ENCODE results near the gene VEPH1.

Gene VEPH1

GRCh38 chr3:157502916-157503595, at the start of gene VEPH1:
Gene VEPH1 (minus strand): TSS chr3:157503416. CDS start chr3:157495349, 8,067 bp downstream.
- DNase-seq (ENCODE audit: low read depth): no peak

- DNase-seq (ENCODE audit: low read depth): no peak
Measured at GRCh38 chr3:157551961-157552360, 48.7 kb upstream of the VEPH1 start.

GRCh38 chr3:157549498-157549897, 46.3 kb upstream of the VEPH1 start:
- no peak for DNase-seq (ENCODE audit: low read depth)

- no peak for DNase-seq (ENCODE audit: low read depth)
Measured at GRCh38 chr3:157544501-157545130, 41.4 kb upstream of the VEPH1 start.

- peak; percentile 4 for DNase-seq (ENCODE audit: low read depth)
Measured at GRCh38 chr3:157543501-157544035, 40.4 kb upstream of the VEPH1 start.

- DNase-seq (ENCODE audit: low read depth): peak; percentile 76
Measured at GRCh38 chr3:157542711-157543500, 39.7 kb upstream of the VEPH1 start.

- no peak for DNase-seq (ENCODE audit: low read depth)
Measured at GRCh38 chr3:157541506-157542236, 38.5 kb upstream of the VEPH1 start.

- DNase-seq (ENCODE audit: low read depth): no peak
Measured at GRCh38 chr3:157540656-157541055, 37.4 kb upstream of the VEPH1 start.

GRCh38 chr3:157535667-157536066, 32.5 kb upstream of the VEPH1 start:
- DNase-seq (ENCODE audit: low read depth): no peak

- no peak for DNase-seq (ENCODE audit: low read depth)
Measured at GRCh38 chr3:157534725-157535161, 31.5 kb upstream of the VEPH1 start.

GRCh38 chr3:157533298-157534070, 30.3 kb upstream of the VEPH1 start:
- peak; percentile 96 for DNase-seq (ENCODE audit: low read depth)

- peak; percentile 94 for DNase-seq (ENCODE audit: low read depth)
Measured at GRCh38 chr3:157532529-157533297, 29.5 kb upstream of the VEPH1 start.

GRCh38 chr3:157531771-157532170, 28.6 kb upstream of the VEPH1 start:
- DNase-seq (ENCODE audit: low read depth): peak; percentile 56

- DNase-seq (ENCODE audit: low read depth): peak; percentile 71
Measured at GRCh38 chr3:157531301-157531660, 28.1 kb upstream of the VEPH1 start.

GRCh38 chr3:157530637-157531300, 27.6 kb upstream of the VEPH1 start:
- peak; percentile 75 for DNase-seq (ENCODE audit: low read depth)

GRCh38 chr3:157529751-157530150, 26.5 kb upstream of the VEPH1 start:
- DNase-seq (ENCODE audit: low read depth): no peak

GRCh38 chr3:157529085-157529484, 25.9 kb upstream of the VEPH1 start:
- no peak for DNase-seq (ENCODE audit: low read depth)

- peak; percentile 39 for DNase-seq (ENCODE audit: low read depth)
Measured at GRCh38 chr3:157527131-157527881, 24.1 kb upstream of the VEPH1 start.

- DNase-seq (ENCODE audit: low read depth): no peak
Measured at GRCh38 chr3:157526036-157526435, 22.8 kb upstream of the VEPH1 start.
